ENCODE results near the gene ARL14. TPM values are rescaled to one million over a fixed set of nuclear protein-coding genes. Genes with fewer than 3 reads are reported as not detected.

ARL14 gene
- total RNA-seq, 2 donors from 2014 or later = 2.3 to 8.8 TPM

GRCh38 chr3:160725338-160725737, 48.4 kb downstream of the ARL14 start:
- Histone ChIP-seq H3K36me3 (replicated peaks in 1 of 2; ENCODE audit: insufficient read depth in 1 of 2, low read depth in 2 of 2) (no peaks in the 10 kb centered on the region), H3K4me1 (no peaks in the 10 kb centered on the region), H3K27me3 (no peaks in the 10 kb centered on the region), H3K27ac (no peak overlapping the region), H3K9me3 (no peaks in the 10 kb centered on the region), H3K4me3 (no peak overlapping the region)
- DNase-seq (no peak), ATAC-seq (no peak)
- WGBS, 2 donors = 72 to 73% methylated on average over 2 of the region's 2 CpGs
- no peak for TF ChIP-seq CTCF (IDR thresholded peaks at IDR 0.05)
- no peak for TF ChIP-seq POLR2A (IDR thresholded peaks at IDR 0.05)
- intact Hi-C loops (cut with DNase I) = no loop called here

Small RNA genes within 50 kb of the gene (small RNA-seq; reads per million reads assigned to genes)
- gene RF00139 = not detected

Other genes starting within 250 kb of the ARL14 start
- 1 to 10 TPM in 1 of 2 donors, under 1 TPM in 1; 0.99 to 2.1 TPM for gene TRIM59, start 227.4 kb upstream of the ARL14 start, total RNA-seq
- 10 to 100 TPM in 1 of 2 donors, 1 to 10 TPM in 1; 9.6 to 14.3 TPM for gene KPNA4, start 111.6 kb upstream of the ARL14 start, total RNA-seq
- gene PPM1L, start 79.1 kb downstream of the ARL14 start, total RNA-seq = 10 to 100 TPM in 1 of 2 donors, 1 to 10 TPM in 1; 7.6 to 13.7 TPM

Data from body of pancreas (tissue), 4 donors.